ENCODE measurements around the gene ASCL4. TPM values are rescaled to one million over a fixed set of nuclear protein-coding genes. Genes with fewer than 3 reads are reported as not detected.
"Not testable (repeated sequence)": the region's sequence is repeated elsewhere in the genome, so short reads cannot be mapped to it uniquely, and the experiment has no call there.

Gene ASCL4, protein sequence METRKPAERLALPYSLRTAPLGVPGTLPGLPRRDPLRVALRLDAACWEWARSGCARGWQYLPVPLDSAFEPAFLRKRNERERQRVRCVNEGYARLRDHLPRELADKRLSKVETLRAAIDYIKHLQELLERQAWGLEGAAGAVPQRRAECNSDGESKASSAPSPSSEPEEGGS
- total RNA-seq (under 1 TPM in 1 of 2 donors, not detected in 1; under 0.01 TPM), polyA plus RNA-seq (not detected)

DNA sequence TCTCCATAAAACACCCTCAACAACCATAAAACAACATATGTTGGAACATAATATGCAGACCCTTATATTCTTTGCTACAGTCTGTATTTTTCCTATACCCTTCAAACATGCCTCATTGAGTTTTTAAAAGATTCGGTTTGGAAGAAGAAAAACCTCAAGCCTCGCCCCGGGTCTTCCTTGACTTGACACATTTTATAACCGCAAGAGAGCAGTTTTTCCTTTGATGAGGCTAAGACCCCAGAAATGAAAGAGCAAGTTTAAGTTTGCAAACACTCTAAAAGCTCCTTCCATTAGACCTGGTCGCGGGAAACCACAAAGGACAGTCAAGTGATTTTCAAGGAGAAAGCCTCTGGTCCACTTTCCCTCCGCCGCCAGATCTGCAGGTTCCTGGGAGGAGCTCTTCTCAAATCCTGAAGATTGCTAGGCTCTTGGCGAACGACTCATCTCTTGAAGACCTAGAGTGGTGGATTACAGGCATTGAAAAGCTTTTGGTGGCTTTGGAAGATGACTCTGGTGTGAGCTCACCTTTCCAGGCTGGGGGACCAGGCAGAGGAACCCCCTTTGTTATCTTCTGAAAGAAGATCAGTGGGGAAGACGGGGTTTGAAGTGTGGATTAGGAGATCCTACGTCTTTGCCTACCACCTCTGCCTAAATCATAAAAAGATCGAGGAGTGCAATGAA, at the start of gene ASCL4:
TSS of gene ASCL4 (plus strand) at position 356 of the 681 bp plus-strand sequence. CDS start 515 bp downstream, outside the sequence.
- H3K9me3 ChIP-seq (ENCODE audit: control insufficient read depth in 4 of 4, low read length in 3 of 4), result no peaks in the 10 kb centered on the region
- no peak for TF ChIP-seq TAF1 (conservative IDR thresholded peaks at IDR 0.05)
- no peak for TF ChIP-seq HNF4G (IDR thresholded peaks at IDR 0.05)
- no peak for TF ChIP-seq FOXA1 (IDR thresholded peaks at IDR 0.05)
- TF ChIP-seq, protein P1, sequence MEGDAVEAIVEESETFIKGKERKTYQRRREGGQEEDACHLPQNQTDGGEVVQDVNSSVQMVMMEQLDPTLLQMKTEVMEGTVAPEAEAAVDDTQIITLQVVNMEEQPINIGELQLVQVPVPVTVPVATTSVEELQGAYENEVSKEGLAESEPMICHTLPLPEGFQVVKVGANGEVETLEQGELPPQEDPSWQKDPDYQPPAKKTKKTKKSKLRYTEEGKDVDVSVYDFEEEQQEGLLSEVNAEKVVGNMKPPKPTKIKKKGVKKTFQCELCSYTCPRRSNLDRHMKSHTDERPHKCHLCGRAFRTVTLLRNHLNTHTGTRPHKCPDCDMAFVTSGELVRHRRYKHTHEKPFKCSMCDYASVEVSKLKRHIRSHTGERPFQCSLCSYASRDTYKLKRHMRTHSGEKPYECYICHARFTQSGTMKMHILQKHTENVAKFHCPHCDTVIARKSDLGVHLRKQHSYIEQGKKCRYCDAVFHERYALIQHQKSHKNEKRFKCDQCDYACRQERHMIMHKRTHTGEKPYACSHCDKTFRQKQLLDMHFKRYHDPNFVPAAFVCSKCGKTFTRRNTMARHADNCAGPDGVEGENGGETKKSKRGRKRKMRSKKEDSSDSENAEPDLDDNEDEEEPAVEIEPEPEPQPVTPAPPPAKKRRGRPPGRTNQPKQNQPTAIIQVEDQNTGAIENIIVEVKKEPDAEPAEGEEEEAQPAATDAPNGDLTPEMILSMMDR (IDR thresholded peaks at IDR 0.05; ENCODE audit: low read depth, low read length, missing input control), result no peak
- TF ChIP-seq HNF4A (conservative IDR thresholded peaks at IDR 0.05), result no peak
- 46% methylated on average over 13 of the region's 13 CpGs for WGBS
- H3K4me3 ChIP-seq (ENCODE audit: low read depth in 1 of 3, low read length in 3 of 3), result peak within 1 kb of the TSS in 1 of 3 donors; percentile 27
- no peak within 1 kb of the TSS for H3K27ac ChIP-seq (ENCODE audit: low read depth in 1 of 2, low read length in 2 of 2)
- H3K9ac ChIP-seq (ENCODE audit: low read depth in 1 of 2, low read length in 2 of 2), result no peak within 1 kb of the TSS
- peaks cover 0 to 6% (median 4%) of the 10 kb centered on the region in 4 donors for H3K27me3 ChIP-seq (ENCODE audit: control insufficient read depth in 4 of 4, insufficient read depth in 4 of 4, low read length in 3 of 4)
- H3K36me3 ChIP-seq (ENCODE audit: control insufficient read depth in 4 of 4, insufficient read depth in 3 of 4, low read depth in 1 of 4, low read length in 3 of 4), result no peaks in the 10 kb centered on the region
- peaks cover 0 to 6% (median 0%) of the 10 kb centered on the region in 4 donors for H3K4me1 ChIP-seq (ENCODE audit: control insufficient read depth in 4 of 4, insufficient read depth in 4 of 4, low read length in 3 of 4)
- DNase-seq (ENCODE audit: low spot score), result no peak

- not testable (repeated sequence) for H3K36me3 ChIP-seq (ENCODE audit: control insufficient read depth in 4 of 4, insufficient read depth in 3 of 4, low read depth in 1 of 4, low read length in 3 of 4); H3K27me3 ChIP-seq (ENCODE audit: control insufficient read depth in 4 of 4, insufficient read depth in 4 of 4, low read length in 3 of 4); H3K9ac ChIP-seq (ENCODE audit: low read depth in 1 of 2, low read length in 2 of 2); H3K4me1 ChIP-seq (ENCODE audit: control insufficient read depth in 4 of 4, insufficient read depth in 4 of 4, low read length in 3 of 4); DNase-seq (ENCODE audit: low spot score); H3K9me3 ChIP-seq (ENCODE audit: control insufficient read depth in 4 of 4, low read length in 3 of 4); H3K4me3 ChIP-seq (ENCODE audit: low read depth in 1 of 3, low read length in 3 of 3); H3K27ac ChIP-seq (ENCODE audit: low read depth in 1 of 2, low read length in 2 of 2)
- WGBS, result 70% methylated on average over 1 of the region's 1 CpG
Observed at GRCh38 chr12:107727327-107727726, 47.2 kb upstream of the ASCL4 start.

DNA sequence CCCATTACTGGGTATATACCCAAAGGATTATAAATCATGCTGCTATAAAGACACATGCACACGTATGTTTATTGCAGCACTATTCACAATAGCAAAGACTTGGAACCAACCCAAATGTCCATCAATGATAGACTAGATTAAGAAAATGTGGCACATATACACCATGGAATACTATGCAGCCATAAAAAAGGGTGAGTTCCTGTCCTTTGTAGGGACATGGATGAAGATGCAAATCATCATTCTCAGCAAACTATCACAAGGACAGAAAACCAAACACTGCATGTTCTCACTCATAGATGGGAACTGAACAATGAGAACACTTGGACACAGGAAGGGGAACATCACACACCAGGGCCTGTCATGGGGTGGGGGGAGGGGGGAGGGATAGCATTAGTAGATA, 46.8 kb upstream of the ASCL4 start:
- H3K36me3 ChIP-seq (ENCODE audit: control insufficient read depth in 4 of 4, insufficient read depth in 3 of 4, low read depth in 1 of 4, low read length in 3 of 4); H3K27me3 ChIP-seq (ENCODE audit: control insufficient read depth in 4 of 4, insufficient read depth in 4 of 4, low read length in 3 of 4); DNase-seq (ENCODE audit: low spot score); H3K9ac ChIP-seq (ENCODE audit: low read depth in 1 of 2, low read length in 2 of 2); H3K4me1 ChIP-seq (ENCODE audit: control insufficient read depth in 4 of 4, insufficient read depth in 4 of 4, low read length in 3 of 4); H3K27ac ChIP-seq (ENCODE audit: low read depth in 1 of 2, low read length in 2 of 2); H3K9me3 ChIP-seq (ENCODE audit: control insufficient read depth in 4 of 4, low read length in 3 of 4); H3K4me3 ChIP-seq (ENCODE audit: low read depth in 1 of 3, low read length in 3 of 3): not testable (repeated sequence)
- no CpG with 5 or more reads among the region's 1 CpG for WGBS

GRCh38 chr12:107730618-107731341, 43.7 kb upstream of the ASCL4 start:
- Histone ChIP-seq H3K27me3 (ENCODE audit: control insufficient read depth in 4 of 4, insufficient read depth in 4 of 4, low read length in 3 of 4) (no peaks in the 10 kb centered on the region), H3K4me3 (ENCODE audit: low read depth in 1 of 3, low read length in 3 of 3) (no peak overlapping the region), H3K27ac (ENCODE audit: low read depth in 1 of 2, low read length in 2 of 2) (no peak overlapping the region), H3K4me1 (ENCODE audit: control insufficient read depth in 4 of 4, insufficient read depth in 4 of 4, low read length in 3 of 4) (no peaks in the 10 kb centered on the region), H3K9ac (ENCODE audit: low read depth in 1 of 2, low read length in 2 of 2) (no peak overlapping the region), H3K36me3 (ENCODE audit: control insufficient read depth in 4 of 4, insufficient read depth in 3 of 4, low read depth in 1 of 4, low read length in 3 of 4) (peaks cover 5 to 26% (median 16%) of the 10 kb centered on the region in 4 donors), H3K9me3 (ENCODE audit: control insufficient read depth in 4 of 4, low read length in 3 of 4) (no peaks in the 10 kb centered on the region)
- DNase-seq (ENCODE audit: low spot score), result no peak
- TF ChIP-seq, protein P1 (IDR thresholded peaks at IDR 0.05; ENCODE audit: low read depth, low read length, missing input control), result no peak
- TF ChIP-seq, protein P2, sequence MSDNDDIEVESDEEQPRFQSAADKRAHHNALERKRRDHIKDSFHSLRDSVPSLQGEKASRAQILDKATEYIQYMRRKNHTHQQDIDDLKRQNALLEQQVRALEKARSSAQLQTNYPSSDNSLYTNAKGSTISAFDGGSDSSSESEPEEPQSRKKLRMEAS (IDR thresholded peaks at IDR 0.05), result no peak
- no peak for TF ChIP-seq TAF1 (conservative IDR thresholded peaks at IDR 0.05)
- TF ChIP-seq SP1 (IDR thresholded peaks at IDR 0.05), result no peak
- TF ChIP-seq ATF3 (IDR thresholded peaks at IDR 0.05), result no peak
- TF ChIP-seq RXRA (IDR thresholded peaks at IDR 0.05), result no peak
- WGBS, result 74% methylated on average over 4 of the region's 4 CpGs
